ENCODE data around the gene SNX22. TPM values are rescaled to one million over a fixed set of nuclear protein-coding genes. Genes with fewer than 3 reads are reported as not detected.

The SNX22 gene
- total and polyA plus RNA-seq, 9 of the 15 experiments (the other 6 are each of a cell fraction or from before 2014, with no cell fraction given): 0.91 to 3.0 (median 2.0) TPM

GRCh38 chr15:64153480-64154367 lies 2.2 kb downstream of the SNX22 start (continued):
- TF ChIP-seq CHD7 (IDR thresholded peaks at IDR 0.05; ENCODE audit: low read depth, low read length): no peak
- TF ChIP-seq HOMEZ (CRISPR knock-in tag; IDR thresholded peaks at IDR 0.05): no peak
- TF ChIP-seq SMAD3 (CRISPR knock-in tag; conservative IDR thresholded peaks at IDR 0.05): 0 out of 2 replicates have a peak, but pooled peaks have one; percentile 26
- no peak for TF ChIP-seq ZNF23 (CRISPR knock-in tag; IDR thresholded peaks at IDR 0.05)
- TF ChIP-seq CREBBP (IDR thresholded peaks at IDR 0.05; ENCODE audit: low read depth, low read length): no peak
- no peak for TF ChIP-seq SETDB1 (IDR thresholded peaks at IDR 0.05; ENCODE audit: low read length)
- TF ChIP-seq UBTF (IDR thresholded peaks at IDR 0.05; ENCODE audit: borderline replicate concordance in 1 of 2, low read depth in 2 of 2, low read length in 2 of 2): no peak
- TF ChIP-seq LEF1 (IDR thresholded peaks at IDR 0.05): no peak
- peak; percentile 74; the same call in 1 of the 2 replicates for TF ChIP-seq TFAP4 (CRISPR knock-in tag; IDR thresholded peaks at IDR 0.05; ENCODE audit: borderline replicate concordance)
- TF ChIP-seq MTA3 (IDR thresholded peaks at IDR 0.05; ENCODE audit: borderline replicate concordance): peak; percentile 57; the same call in 1 of the 2 replicates

Measured in K562 (cell line).